Effector memory CD4-positive, alpha-beta T cell (primary cell): Measurements from ENCODE around the gene MBNL1.

Experiments
- DNase-seq, 3 donors: peaks; one replicate each; pipeline ENCODE4 v3.0.0-alpha.2; 2020
- H3K27ac ChIP-seq: 2 replicates; pipeline ENCODE4 v1.7.0; 2013; ENCODE audit warnings: mild to moderate bottlenecking, low read length, moderate library complexity; ENCODE audit not compliant: insufficient read depth, poor library complexity, severe bottlenecking
- H3K27me3 ChIP-seq: replicated peaks from 2 replicates; pipeline ENCODE4 v1.7.0; 2013; ENCODE audit warnings: mild to moderate bottlenecking, low read length; ENCODE audit not compliant: insufficient read depth, control insufficient read depth, poor library complexity, severe bottlenecking
- H3K36me3 ChIP-seq: 2 replicates; pipeline ENCODE4 v1.7.0; 2013; ENCODE audit warnings: mild to moderate bottlenecking, low read length, moderate library complexity; ENCODE audit not compliant: control insufficient read depth, insufficient read depth
- H3K4me1 ChIP-seq: 2 replicates; pipeline ENCODE4 v1.7.0; 2013; ENCODE audit warnings: low read length, mild to moderate bottlenecking; ENCODE audit not compliant: control insufficient read depth, insufficient read depth, poor library complexity, severe bottlenecking
- H3K4me3 ChIP-seq: 2 replicates; pipeline ENCODE4 v1.7.0; 2013; ENCODE audit warnings: low read length, low read depth, mild to moderate bottlenecking; ENCODE audit not compliant: insufficient read depth, poor library complexity, severe bottlenecking
- H3K9me3 ChIP-seq: 2 replicates; pipeline ENCODE4 v1.7.0; 2013; ENCODE audit warnings: mild to moderate bottlenecking, low read length, moderate library complexity; ENCODE audit not compliant: control insufficient read depth

The MBNL1 gene

GRCh38 chr3:152471814-152472671 lies 203.3 kb downstream of the MBNL1 start:
- Histone ChIP-seq H3K4me3 (peak overlapping the region; percentile 33), H3K27ac (peak overlapping the region; percentile 54), H3K9me3 (no peaks in the 10 kb centered on the region), H3K36me3 (no peaks in the 10 kb centered on the region), H3K4me1 (peaks cover 6% of the 10 kb centered on the region), H3K27me3 (no peaks in the 10 kb centered on the region)
- DNase-seq = peak; percentile 16 to 52 (median 44)

DNA sequence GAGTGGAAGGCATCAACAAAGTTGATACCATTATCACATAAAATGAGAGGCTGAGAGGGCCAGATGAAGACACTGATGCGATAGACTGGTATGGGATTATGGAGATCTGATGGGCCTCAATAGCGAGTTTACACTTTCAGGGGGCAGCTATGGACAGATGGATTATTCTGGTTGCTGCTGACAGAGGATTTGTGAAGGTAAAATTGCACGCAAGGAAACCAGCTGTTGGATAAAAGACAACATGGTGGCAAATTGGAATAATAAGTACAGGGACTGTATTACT lies 203.9 kb downstream of the MBNL1 start:
- H3K27ac ChIP-seq = peak overlapping the region; percentile 54
- H3K9me3 ChIP-seq = no peaks in the 10 kb centered on the region
- no peaks in the 10 kb centered on the region for H3K27me3 ChIP-seq
- H3K36me3 ChIP-seq = no peaks in the 10 kb centered on the region
- H3K4me3 ChIP-seq = no peak overlapping the region
- DNase-seq = no peak
- H3K4me1 ChIP-seq = peaks cover 6% of the 10 kb centered on the region

- Histone ChIP-seq H3K36me3 (no peaks in the 10 kb centered on the region), H3K4me3 (no peak overlapping the region), H3K27ac (no peak overlapping the region), H3K27me3 (no peaks in the 10 kb centered on the region), H3K4me1 (peaks cover 6% of the 10 kb centered on the region), H3K9me3 (no peaks in the 10 kb centered on the region)
- no peak for DNase-seq
Observed at GRCh38 chr3:152474585-152474984, 205.9 kb downstream of the MBNL1 start.

DNA sequence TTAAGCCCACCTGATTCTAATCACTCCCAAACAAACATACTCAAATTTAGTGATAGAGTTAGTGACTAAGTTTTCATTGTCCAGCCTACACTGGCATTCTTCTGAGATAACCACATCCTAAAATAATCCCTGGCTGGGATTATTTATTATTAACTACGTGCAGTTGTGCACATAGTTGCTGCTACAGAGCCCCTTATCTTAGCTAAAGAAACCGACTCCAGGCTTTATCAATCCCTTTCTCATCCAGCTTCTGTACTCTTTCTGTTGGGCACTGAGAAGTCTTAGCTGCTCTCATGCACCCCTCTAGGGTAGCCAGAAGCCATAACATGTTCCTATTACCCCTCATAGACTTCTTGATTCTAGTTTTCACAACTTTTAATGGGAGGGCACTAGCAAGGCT lies 208.7 kb downstream of the MBNL1 start:
- Histone ChIP-seq H3K9me3 (no peaks in the 10 kb centered on the region), H3K4me3 (no peak overlapping the region), H3K36me3 (no peaks in the 10 kb centered on the region), H3K27ac (no peak overlapping the region), H3K27me3 (no peaks in the 10 kb centered on the region), H3K4me1 (peaks cover 2% of the 10 kb centered on the region)
- DNase-seq = no peak

- Histone ChIP-seq H3K36me3 (no peaks in the 10 kb centered on the region), H3K27me3 (no peaks in the 10 kb centered on the region), H3K9me3 (no peaks in the 10 kb centered on the region), H3K4me1 (no peaks in the 10 kb centered on the region), H3K4me3 (no peak overlapping the region), H3K27ac (no peak overlapping the region)
- no peak for DNase-seq
Observed at GRCh38 chr3:152480282-152480953, 211.7 kb downstream of the MBNL1 start.

DNA sequence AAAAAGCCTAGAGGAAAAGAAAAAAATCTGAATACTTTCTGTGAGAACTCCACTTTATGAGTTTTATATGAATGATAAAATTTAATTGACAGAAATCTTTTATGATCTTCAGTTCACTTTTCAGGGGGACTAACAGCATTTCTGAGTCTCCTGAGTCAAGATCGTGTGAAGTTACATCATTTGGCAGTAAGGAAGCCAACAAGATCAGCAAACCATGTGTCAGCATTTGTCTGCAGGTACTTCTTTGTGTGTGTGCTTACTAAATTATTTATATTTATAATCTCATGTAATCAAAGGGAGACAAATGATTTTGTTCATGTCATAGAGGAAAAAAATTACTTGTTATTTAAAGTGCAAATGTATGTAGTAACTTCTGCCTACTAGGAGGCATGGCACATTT lies 217.6 kb downstream of the MBNL1 start:
- H3K9me3 ChIP-seq = no peaks in the 10 kb centered on the region
- H3K27me3 ChIP-seq = no peaks in the 10 kb centered on the region
- H3K4me1 ChIP-seq = no peaks in the 10 kb centered on the region
- H3K27ac ChIP-seq = no peak overlapping the region
- no peaks in the 10 kb centered on the region for H3K36me3 ChIP-seq
- DNase-seq = no peak
- H3K4me3 ChIP-seq = no peak overlapping the region

DNA sequence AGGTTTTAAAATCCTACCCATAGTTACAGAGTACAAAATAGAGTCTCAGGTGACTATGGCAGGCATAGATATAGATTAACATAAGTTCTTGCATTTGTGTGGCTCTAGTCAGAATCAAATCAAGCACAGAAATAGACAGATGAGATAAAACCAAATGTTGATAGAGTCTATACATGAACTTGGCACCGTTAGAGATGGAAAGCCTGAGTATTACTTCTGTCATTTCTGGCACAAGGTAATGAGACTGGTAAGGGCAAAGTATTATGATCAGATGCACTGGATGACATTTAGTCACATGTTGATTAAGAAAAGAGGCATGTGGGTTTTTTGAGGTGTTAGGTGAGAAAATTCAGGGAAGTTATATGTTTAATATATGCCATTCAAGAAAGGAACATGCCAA lies 219.7 kb downstream of the MBNL1 start:
- no peaks in the 10 kb centered on the region for H3K27me3 ChIP-seq
- H3K4me3 ChIP-seq = no peak overlapping the region
- H3K9me3 ChIP-seq = no peaks in the 10 kb centered on the region

GRCh38 chr3:152491922-152492321 lies 223.2 kb downstream of the MBNL1 start:
- Histone ChIP-seq H3K27me3 (no peaks in the 10 kb centered on the region), H3K27ac (no peak overlapping the region)

More for the DNA sequence above, 219.7 kb downstream of the MBNL1 start:
- H3K36me3 ChIP-seq = no peaks in the 10 kb centered on the region
- no peak overlapping the region for H3K27ac ChIP-seq
- no peaks in the 10 kb centered on the region for H3K4me1 ChIP-seq
- no peak for DNase-seq

DNA sequence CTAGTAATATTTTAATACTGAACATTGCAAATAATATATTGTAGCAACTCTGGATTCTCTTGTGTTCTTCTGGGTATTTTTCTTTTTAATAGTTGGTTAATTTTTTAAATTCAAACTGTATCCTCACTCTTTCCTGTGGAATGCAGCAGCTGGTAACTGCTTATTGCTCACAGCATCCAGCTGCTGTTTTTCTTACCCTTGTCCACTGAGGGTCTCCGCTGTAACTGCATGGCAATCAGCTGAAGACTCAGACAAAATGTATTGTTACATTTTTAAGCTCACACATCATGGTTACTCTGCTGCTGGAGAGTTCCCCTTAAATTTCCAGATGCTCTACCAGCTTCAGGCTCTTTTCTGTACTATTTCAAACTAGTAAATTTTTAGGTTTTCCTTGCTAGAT lies 227.6 kb downstream of the MBNL1 start:
- Histone ChIP-seq H3K27ac (no peak overlapping the region), H3K4me3 (no peak overlapping the region), H3K4me1 (no peaks in the 10 kb centered on the region), H3K36me3 (no peaks in the 10 kb centered on the region), H3K9me3 (no peaks in the 10 kb centered on the region), H3K27me3 (no peaks in the 10 kb centered on the region)
- no peak for DNase-seq

More at GRCh38 chr3:152491922-152492321, 223.2 kb downstream of the MBNL1 start:
- DNase-seq = no peak
- Histone ChIP-seq H3K36me3 (no peaks in the 10 kb centered on the region), H3K9me3 (no peaks in the 10 kb centered on the region), H3K4me1 (no peaks in the 10 kb centered on the region), H3K4me3 (no peak overlapping the region)

DNA sequence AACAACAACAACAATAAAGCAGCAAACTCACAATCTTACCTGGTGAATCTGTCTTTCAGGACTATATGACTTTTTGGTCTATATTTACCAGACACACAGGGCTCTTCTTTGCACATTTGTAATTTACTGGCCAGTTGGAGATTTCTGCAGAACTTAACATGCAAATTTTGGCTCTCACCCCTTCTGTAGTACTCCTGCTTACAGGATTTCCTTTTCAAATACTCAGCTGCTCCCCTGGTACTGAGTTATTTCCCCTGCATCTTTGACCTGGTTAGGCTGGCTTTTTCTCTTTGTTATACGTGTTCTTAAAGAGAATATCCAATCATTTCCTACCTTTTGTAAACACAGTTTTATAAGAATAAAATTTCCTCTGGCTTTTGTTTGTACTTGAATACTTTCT lies 228.0 kb downstream of the MBNL1 start:
- no peaks in the 10 kb centered on the region for H3K27me3 ChIP-seq
- no peaks in the 10 kb centered on the region for H3K9me3 ChIP-seq
- H3K36me3 ChIP-seq = no peaks in the 10 kb centered on the region
- H3K4me1 ChIP-seq = no peaks in the 10 kb centered on the region
- no peak for DNase-seq
- H3K4me3 ChIP-seq = no peak overlapping the region
- H3K27ac ChIP-seq = no peak overlapping the region
